Uterus (tissue), 4 donors: Measurements from ENCODE around the gene DPYSL5. TPM values are rescaled to one million over a fixed set of nuclear protein-coding genes. Genes with fewer than 3 reads are reported as not detected.

Source experiments
- DNase-seq, 2 donors: peaks; one replicate each; pipeline ENCODE4 v3.0.0-alpha.2; 2019 to 2020
- H3K27ac ChIP-seq, 2 donors: fragments of 200-600 bp; sonication (generic); 1 replicate in 1 of 2; 2 replicates in 1 of 2; pipeline ENCODE4 v1.5.1; 2016 to 2018
- H3K27me3 ChIP-seq, 2 donors: fragments of 200-600 bp; sonication (generic); one replicate each; pipeline ENCODE4 v1.5.1; 2018 to 2019; ENCODE audit warnings: control low read depth in 1 of 2
- H3K36me3 ChIP-seq, 2 donors: fragments of 200-600 bp; sonication (generic); one replicate each; pipeline ENCODE4 v1.5.1; 2019; ENCODE audit warnings: control low read depth in 1 of 2
- H3K4me1 ChIP-seq, 2 donors: fragments of 200-600 bp; sonication (generic); one replicate each; pipeline ENCODE4 v1.5.1; 2018 to 2019; ENCODE audit warnings: control low read depth in 1 of 2
- H3K4me3 ChIP-seq, 2 donors: fragments of 200-600 bp; sonication (generic); 1 replicate in 1 of 2; 2 replicates in 1 of 2; pipeline ENCODE4 v1.5.1; 2018 to 2019; ENCODE audit warnings: mild to moderate bottlenecking in 1 of 2
- H3K9me3 ChIP-seq, 2 donors: fragments of 200-600 bp; sonication (generic); one replicate each; pipeline ENCODE4 v1.5.1; 2019; ENCODE audit warnings: control low read depth in 1 of 2
- POLR2A ChIP-seq, 2 donors: fragments of 450-650 bp; IDR thresholded peaks; one replicate each; pipeline ENCODE4 v1.6.1; 2016; ENCODE audit warnings: antibody characterized with exemption in 2 of 2, mild to moderate bottlenecking in 1 of 2, moderate library complexity in 1 of 2
- intact Hi-C: fragments of 100-400 bp; cut with DNase I; formaldehyde crosslinking; loops from one replicate; pipeline ENCODE4 v1.15.1; 2023; ENCODE audit warnings: low total_unique reads
- total RNA-seq, 4 donors: library from RNA; depleted of rRNA in 3 of 4; stranded (reverse); fragments of >200 nt in 3 of 4; gene quantifications; one replicate each; pipeline versions ENCODE4 v1.1.0 to v1.2.4, GENCODE V29; 2014 to 2023
- TF ChIP-seq, protein P1 (sequence below), 4 experiments: fragments of 200-600 bp in 2 of 4; fragments of 450-650 bp in 2 of 4; sonication (generic) in 2 of 4; IDR thresholded peaks; one replicate each; pipeline ENCODE4 v1.5.1; 2016 to 2019; ENCODE audit warnings: antibody characterized with exemption in 4 of 4, mild to moderate bottlenecking in 2 of 4, moderate library complexity in 1 of 4
- donor health status: DM: yes; HTN: yes; CAD: no.

The DPYSL5 gene
- total RNA-seq, 4 donors from 2014 or later: 1.8 TPM; not detected in 3

- intact Hi-C loops: loop anchor here (5.0 kb wide), 1 partner anchor 93 kb away; the partner anchor contains the start of gene DPYSL5
- Histone ChIP-seq H3K4me1 (no peaks in the 10 kb centered on the region), H3K9me3 (no peaks in the 10 kb centered on the region), H3K27me3 (no peaks in the 10 kb centered on the region), H3K36me3 (no peaks in the 10 kb centered on the region), H3K4me3 (no peak overlapping the region), H3K27ac (no peak overlapping the region)
- DNase-seq: no peak
- no peak for TF ChIP-seq POLR2A (IDR thresholded peaks at IDR 0.05)
- TF ChIP-seq, protein P1, sequence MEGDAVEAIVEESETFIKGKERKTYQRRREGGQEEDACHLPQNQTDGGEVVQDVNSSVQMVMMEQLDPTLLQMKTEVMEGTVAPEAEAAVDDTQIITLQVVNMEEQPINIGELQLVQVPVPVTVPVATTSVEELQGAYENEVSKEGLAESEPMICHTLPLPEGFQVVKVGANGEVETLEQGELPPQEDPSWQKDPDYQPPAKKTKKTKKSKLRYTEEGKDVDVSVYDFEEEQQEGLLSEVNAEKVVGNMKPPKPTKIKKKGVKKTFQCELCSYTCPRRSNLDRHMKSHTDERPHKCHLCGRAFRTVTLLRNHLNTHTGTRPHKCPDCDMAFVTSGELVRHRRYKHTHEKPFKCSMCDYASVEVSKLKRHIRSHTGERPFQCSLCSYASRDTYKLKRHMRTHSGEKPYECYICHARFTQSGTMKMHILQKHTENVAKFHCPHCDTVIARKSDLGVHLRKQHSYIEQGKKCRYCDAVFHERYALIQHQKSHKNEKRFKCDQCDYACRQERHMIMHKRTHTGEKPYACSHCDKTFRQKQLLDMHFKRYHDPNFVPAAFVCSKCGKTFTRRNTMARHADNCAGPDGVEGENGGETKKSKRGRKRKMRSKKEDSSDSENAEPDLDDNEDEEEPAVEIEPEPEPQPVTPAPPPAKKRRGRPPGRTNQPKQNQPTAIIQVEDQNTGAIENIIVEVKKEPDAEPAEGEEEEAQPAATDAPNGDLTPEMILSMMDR (IDR thresholded peaks at IDR 0.05): no peak
Measured at GRCh38 chr2:26940001-26940400, 92.1 kb downstream of the DPYSL5 start.

DNA sequence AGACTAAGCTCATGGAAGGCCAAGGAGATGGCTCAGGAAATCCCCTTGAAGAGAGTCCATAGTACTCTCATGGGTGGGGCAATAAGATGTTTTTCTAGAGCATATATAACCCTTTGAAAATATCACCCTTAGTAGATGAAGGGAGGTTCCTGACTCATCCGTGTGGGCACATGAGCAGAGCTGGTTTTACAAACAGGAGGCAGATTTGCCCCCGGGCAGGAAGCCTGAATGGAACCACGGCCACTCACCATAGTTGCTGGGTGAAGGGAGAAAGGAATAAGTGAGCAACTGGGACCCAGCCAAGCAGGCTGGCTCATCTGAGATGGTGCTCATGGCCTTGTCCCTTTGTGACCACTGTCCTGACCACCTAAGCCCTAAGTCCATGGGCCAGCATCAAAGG is 93.6 kb downstream of the DPYSL5 start:
- TF ChIP-seq POLR2A (IDR thresholded peaks at IDR 0.05): no peak
- TF ChIP-seq, protein P1 (IDR thresholded peaks at IDR 0.05): no peak
- no peaks in the 10 kb centered on the region for H3K4me1 ChIP-seq
- no peak for DNase-seq
- H3K4me3 ChIP-seq: no peak overlapping the region
- no peaks in the 10 kb centered on the region for H3K27me3 ChIP-seq
- H3K27ac ChIP-seq: no peak overlapping the region
- intact Hi-C loops: loop anchor here (5.0 kb wide), 1 partner anchor 94 kb away; the partner anchor contains the start of gene DPYSL5
- H3K9me3 ChIP-seq: no peaks in the 10 kb centered on the region
- no peaks in the 10 kb centered on the region for H3K36me3 ChIP-seq

- no peaks in the 10 kb centered on the region for H3K4me1 ChIP-seq
- no peaks in the 10 kb centered on the region for H3K27me3 ChIP-seq
- no peaks in the 10 kb centered on the region for H3K36me3 ChIP-seq
- intact Hi-C loops: loop anchor here (5.0 kb wide), 1 partner anchor 95 kb away; the partner anchor contains the start of gene DPYSL5
- DNase-seq: peak; percentile 45 to 57
- H3K4me3 ChIP-seq: no peak overlapping the region
- no peak overlapping the region for H3K27ac ChIP-seq
- H3K9me3 ChIP-seq: no peaks in the 10 kb centered on the region
- TF ChIP-seq, protein P1 (IDR thresholded peaks at IDR 0.05): peak; percentile 51 to 63 (median 53)
- TF ChIP-seq POLR2A (IDR thresholded peaks at IDR 0.05): no peak
Measured at GRCh38 chr2:26942543-26943295, 94.8 kb downstream of the DPYSL5 start.

DNA sequence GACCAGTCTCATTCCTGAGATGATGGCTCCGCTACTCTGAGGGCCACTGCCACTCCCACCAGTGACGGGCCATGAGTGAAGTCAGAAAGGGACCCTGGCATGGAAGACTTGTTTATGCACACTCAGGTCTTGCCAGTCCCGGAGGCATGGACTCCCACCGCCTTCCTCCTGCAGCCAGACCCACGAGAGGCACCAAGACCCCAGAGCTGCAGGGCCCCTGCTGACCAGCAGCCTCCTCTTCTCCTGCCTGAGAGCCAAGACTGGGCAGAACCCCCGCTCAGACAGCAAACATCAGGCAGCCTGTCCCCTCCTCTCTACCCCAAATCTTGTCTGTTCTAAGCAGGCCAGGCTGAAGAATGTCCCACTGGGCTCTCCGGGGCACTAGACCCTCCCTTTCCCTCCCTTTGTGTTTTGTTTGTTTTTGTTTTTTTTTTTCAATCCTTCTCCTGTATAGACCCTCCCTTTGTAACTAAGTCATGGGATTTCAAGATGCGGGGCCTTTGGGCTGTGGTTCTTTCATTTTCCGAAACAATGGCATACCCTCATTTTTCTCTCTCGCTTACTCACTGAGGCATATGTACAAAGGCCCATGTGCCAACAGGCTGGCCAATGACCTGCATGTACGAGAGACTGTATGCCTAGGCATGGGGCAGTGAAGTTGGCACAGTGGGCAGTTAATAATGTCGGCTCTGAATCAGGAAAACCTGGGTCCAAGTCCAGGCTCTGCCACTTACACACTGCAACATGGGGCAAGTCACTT is 98.2 kb downstream of the DPYSL5 start:
- no peaks in the 10 kb centered on the region for H3K36me3 ChIP-seq
- no peak overlapping the region for H3K4me3 ChIP-seq
- DNase-seq: no peak
- TF ChIP-seq, protein P1 (IDR thresholded peaks at IDR 0.05): no peak
- no peak for TF ChIP-seq POLR2A (IDR thresholded peaks at IDR 0.05)
- H3K27me3 ChIP-seq: no peaks in the 10 kb centered on the region
- no peak overlapping the region for H3K27ac ChIP-seq
- H3K9me3 ChIP-seq: no peaks in the 10 kb centered on the region
- H3K4me1 ChIP-seq: no peaks in the 10 kb centered on the region
- intact Hi-C loops: no loop called here
